ENCODE data around the gene RALGAPA2.
"Not testable (repeated sequence)": the region's sequence is repeated elsewhere in the genome, so short reads cannot be mapped to it uniquely, and the experiment has no call there.

RALGAPA2 gene

DNA sequence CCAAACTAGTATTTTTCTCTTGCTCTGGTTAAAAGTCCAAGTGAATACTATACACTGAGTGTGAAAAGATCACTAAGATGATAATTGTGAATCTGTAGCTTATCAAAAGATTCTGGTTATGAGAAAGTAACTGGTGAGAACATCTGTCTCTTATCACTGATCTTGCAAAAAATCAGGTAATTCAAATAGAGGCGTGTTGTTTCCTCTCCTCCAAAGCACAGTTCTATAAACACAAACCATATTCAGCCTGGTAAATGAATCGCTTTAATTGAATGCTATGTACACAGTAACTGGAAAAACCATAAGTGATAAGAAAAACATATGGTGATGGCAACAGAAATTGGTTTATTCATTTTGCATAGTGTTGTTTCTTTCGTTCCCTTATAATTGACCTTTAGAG, 161.0 kb downstream of the RALGAPA2 start:
- peaks cover 18% of the 10 kb centered on the region for H3K9me3 ChIP-seq (ENCODE audit: insufficient read depth, low read length)
- H3K4me3 ChIP-seq (ENCODE audit: insufficient read length, low read depth) = no peak overlapping the region
- H3K36me3 ChIP-seq (ENCODE audit: insufficient read depth, insufficient read length, low read length) = no peaks in the 10 kb centered on the region
- H3K27me3 ChIP-seq (ENCODE audit: insufficient read depth, insufficient read length) = no peaks in the 10 kb centered on the region
- DNase-seq (ENCODE audit: low read depth, low spot score) = no peak
- H3K9ac ChIP-seq (ENCODE audit: insufficient read length, low read depth) = no peak overlapping the region
- TF ChIP-seq YY1 (IDR thresholded peaks at IDR 0.05; ENCODE audit: insufficient read depth, insufficient read length) = no peak
- TF ChIP-seq SUZ12 (IDR thresholded peaks at IDR 0.05; ENCODE audit: extremely low read depth, insufficient read depth, insufficient read length) = no peak
- TF ChIP-seq ZNF274 (IDR thresholded peaks at IDR 0.05; ENCODE audit: low read depth, low read length) = no peak
- no peaks in the 10 kb centered on the region for H3K4me1 ChIP-seq (ENCODE audit: insufficient read depth, insufficient read length)

DNA sequence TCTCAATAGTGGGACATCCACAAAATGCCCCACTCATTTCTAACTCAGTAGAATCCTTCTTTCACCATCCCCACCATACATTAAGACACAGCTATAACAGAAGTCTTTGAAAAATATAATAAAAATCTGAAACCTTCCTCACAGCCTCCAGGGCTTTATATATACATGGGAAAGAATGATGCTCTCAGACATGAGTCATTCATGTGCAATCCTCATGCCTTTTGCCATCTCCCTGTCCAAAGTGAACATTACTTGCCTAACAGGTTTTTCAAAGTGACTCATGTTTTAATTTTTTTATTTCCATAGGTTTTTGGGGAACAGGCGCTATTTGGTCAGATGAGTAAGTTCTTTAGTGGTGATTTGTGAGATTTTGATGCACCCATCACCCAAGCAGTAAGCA, 162.7 kb downstream of the RALGAPA2 start:
- TF ChIP-seq YY1 (IDR thresholded peaks at IDR 0.05; ENCODE audit: insufficient read depth, insufficient read length) = no peak
- TF ChIP-seq SUZ12 (IDR thresholded peaks at IDR 0.05; ENCODE audit: extremely low read depth, insufficient read depth, insufficient read length) = no peak
- TF ChIP-seq ZNF274 (IDR thresholded peaks at IDR 0.05; ENCODE audit: low read depth, low read length) = no peak
- Histone ChIP-seq H3K36me3 (ENCODE audit: insufficient read depth, insufficient read length, low read length) (no peaks in the 10 kb centered on the region), H3K27me3 (ENCODE audit: insufficient read depth, insufficient read length) (no peaks in the 10 kb centered on the region), H3K9me3 (ENCODE audit: insufficient read depth, low read length) (peaks cover 6% of the 10 kb centered on the region), H3K4me1 (ENCODE audit: insufficient read depth, insufficient read length) (no peaks in the 10 kb centered on the region), H3K9ac (ENCODE audit: insufficient read length, low read depth) (no peak overlapping the region), H3K4me3 (ENCODE audit: insufficient read length, low read depth) (no peak overlapping the region)
- no peak for DNase-seq (ENCODE audit: low read depth, low spot score)

- Histone ChIP-seq H3K9me3 (ENCODE audit: insufficient read depth, low read length) (0 out of 2 replicates have a peak, but pooled peaks cover 1% of the 10 kb centered on the region), H3K4me1 (ENCODE audit: insufficient read depth, insufficient read length) (no peaks in the 10 kb centered on the region), H3K36me3 (ENCODE audit: insufficient read depth, insufficient read length, low read length) (no peaks in the 10 kb centered on the region), H3K9ac (ENCODE audit: insufficient read length, low read depth) (no peak overlapping the region), H3K27me3 (ENCODE audit: insufficient read depth, insufficient read length) (no peaks in the 10 kb centered on the region), H3K4me3 (ENCODE audit: insufficient read length, low read depth) (no peak overlapping the region)
- DNase-seq (ENCODE audit: low read depth, low spot score) = no peak
- TF ChIP-seq YY1 (IDR thresholded peaks at IDR 0.05; ENCODE audit: insufficient read depth, insufficient read length) (no peak), ZNF274 (IDR thresholded peaks at IDR 0.05; ENCODE audit: low read depth, low read length) (no peak), SUZ12 (IDR thresholded peaks at IDR 0.05; ENCODE audit: extremely low read depth, insufficient read depth, insufficient read length) (no peak)
These were observed 163.2 kb downstream of the RALGAPA2 start for GRCh38 chr20:20549267-20549612.

GRCh38 chr20:20548527-20549266, 163.7 kb downstream of the RALGAPA2 start:
- Histone ChIP-seq H3K9me3 (ENCODE audit: insufficient read depth, low read length) (no peaks in the 10 kb centered on the region), H3K27me3 (ENCODE audit: insufficient read depth, insufficient read length) (no peaks in the 10 kb centered on the region), H3K4me1 (ENCODE audit: insufficient read depth, insufficient read length) (no peaks in the 10 kb centered on the region), H3K9ac (ENCODE audit: insufficient read length, low read depth) (no peak overlapping the region), H3K36me3 (ENCODE audit: insufficient read depth, insufficient read length, low read length) (no peaks in the 10 kb centered on the region), H3K4me3 (ENCODE audit: insufficient read length, low read depth) (no peak overlapping the region)
- no peak for DNase-seq (ENCODE audit: low read depth, low spot score)
- TF ChIP-seq YY1 (IDR thresholded peaks at IDR 0.05; ENCODE audit: insufficient read depth, insufficient read length) = no peak
- no peak for TF ChIP-seq SUZ12 (IDR thresholded peaks at IDR 0.05; ENCODE audit: extremely low read depth, insufficient read depth, insufficient read length)
- no peak for TF ChIP-seq ZNF274 (IDR thresholded peaks at IDR 0.05; ENCODE audit: low read depth, low read length)

GRCh38 chr20:20547876-20548266, 164.6 kb downstream of the RALGAPA2 start:
- Histone ChIP-seq H3K27me3 (ENCODE audit: insufficient read depth, insufficient read length) (no peaks in the 10 kb centered on the region), H3K9me3 (ENCODE audit: insufficient read depth, low read length) (no peaks in the 10 kb centered on the region), H3K36me3 (ENCODE audit: insufficient read depth, insufficient read length, low read length) (no peaks in the 10 kb centered on the region), H3K9ac (ENCODE audit: insufficient read length, low read depth) (no peak overlapping the region), H3K4me1 (ENCODE audit: insufficient read depth, insufficient read length) (no peaks in the 10 kb centered on the region), H3K4me3 (ENCODE audit: insufficient read length, low read depth) (no peak overlapping the region)
- DNase-seq (ENCODE audit: low read depth, low spot score) = no peak
- TF ChIP-seq SUZ12 (IDR thresholded peaks at IDR 0.05; ENCODE audit: extremely low read depth, insufficient read depth, insufficient read length) = no peak
- no peak for TF ChIP-seq ZNF274 (IDR thresholded peaks at IDR 0.05; ENCODE audit: low read depth, low read length)

GRCh38 chr20:20547221-20547875, 165.1 kb downstream of the RALGAPA2 start:
- Histone ChIP-seq H3K9me3 (ENCODE audit: insufficient read depth, low read length) (no peaks in the 10 kb centered on the region), H3K4me1 (ENCODE audit: insufficient read depth, insufficient read length) (no peaks in the 10 kb centered on the region), H3K9ac (ENCODE audit: insufficient read length, low read depth) (no peak overlapping the region), H3K27me3 (ENCODE audit: insufficient read depth, insufficient read length) (no peaks in the 10 kb centered on the region), H3K4me3 (ENCODE audit: insufficient read length, low read depth) (no peak overlapping the region), H3K36me3 (ENCODE audit: insufficient read depth, insufficient read length, low read length) (no peaks in the 10 kb centered on the region)
- no peak for DNase-seq (ENCODE audit: low read depth, low spot score)
- TF ChIP-seq YY1 (IDR thresholded peaks at IDR 0.05; ENCODE audit: insufficient read depth, insufficient read length) = no peak
- no peak for TF ChIP-seq ZNF274 (IDR thresholded peaks at IDR 0.05; ENCODE audit: low read depth, low read length)
- no peak for TF ChIP-seq SUZ12 (IDR thresholded peaks at IDR 0.05; ENCODE audit: extremely low read depth, insufficient read depth, insufficient read length)

- no peaks in the 10 kb centered on the region for H3K9me3 ChIP-seq (ENCODE audit: insufficient read depth, low read length)
- H3K4me3 ChIP-seq (ENCODE audit: insufficient read length, low read depth) = no peak overlapping the region
- TF ChIP-seq ZNF274 (IDR thresholded peaks at IDR 0.05; ENCODE audit: low read depth, low read length) (no peak), YY1 (IDR thresholded peaks at IDR 0.05; ENCODE audit: insufficient read depth, insufficient read length) (no peak), SUZ12 (IDR thresholded peaks at IDR 0.05; ENCODE audit: extremely low read depth, insufficient read depth, insufficient read length) (no peak)
- H3K4me1 ChIP-seq (ENCODE audit: insufficient read depth, insufficient read length) = no peaks in the 10 kb centered on the region
- no peaks in the 10 kb centered on the region for H3K36me3 ChIP-seq (ENCODE audit: insufficient read depth, insufficient read length, low read length)
- no peak overlapping the region for H3K9ac ChIP-seq (ENCODE audit: insufficient read length, low read depth)
- no peak for DNase-seq (ENCODE audit: low read depth, low spot score)
- no peaks in the 10 kb centered on the region for H3K27me3 ChIP-seq (ENCODE audit: insufficient read depth, insufficient read length)
These were observed 166.0 kb downstream of the RALGAPA2 start for GRCh38 chr20:20546402-20546801.

- not testable (repeated sequence) for H3K4me1 ChIP-seq (ENCODE audit: insufficient read depth, insufficient read length); H3K9me3 ChIP-seq (ENCODE audit: insufficient read depth, low read length); DNase-seq (ENCODE audit: low read depth, low spot score); H3K4me3 ChIP-seq (ENCODE audit: insufficient read length, low read depth); H3K9ac ChIP-seq (ENCODE audit: insufficient read length, low read depth); H3K27me3 ChIP-seq (ENCODE audit: insufficient read depth, insufficient read length); H3K36me3 ChIP-seq (ENCODE audit: insufficient read depth, insufficient read length, low read length)
These were observed 169.1 kb downstream of the RALGAPA2 start for GRCh38 chr20:20543348-20543747.

Data from NT2/D1 (cell line).